Measurements from ENCODE around the gene THSD7A. TPM values are rescaled to one million over a fixed set of nuclear protein-coding genes. Genes with fewer than 3 reads are reported as not detected.
A peak's percentile ranks its signal among the peaks of the same experiment; 100 is the strongest.

The THSD7A gene
- total and polyA plus RNA-seq, 2 of the 4 experiments (the other 2 are of a cell fraction), result 0.02 to 0.18 TPM

DNA sequence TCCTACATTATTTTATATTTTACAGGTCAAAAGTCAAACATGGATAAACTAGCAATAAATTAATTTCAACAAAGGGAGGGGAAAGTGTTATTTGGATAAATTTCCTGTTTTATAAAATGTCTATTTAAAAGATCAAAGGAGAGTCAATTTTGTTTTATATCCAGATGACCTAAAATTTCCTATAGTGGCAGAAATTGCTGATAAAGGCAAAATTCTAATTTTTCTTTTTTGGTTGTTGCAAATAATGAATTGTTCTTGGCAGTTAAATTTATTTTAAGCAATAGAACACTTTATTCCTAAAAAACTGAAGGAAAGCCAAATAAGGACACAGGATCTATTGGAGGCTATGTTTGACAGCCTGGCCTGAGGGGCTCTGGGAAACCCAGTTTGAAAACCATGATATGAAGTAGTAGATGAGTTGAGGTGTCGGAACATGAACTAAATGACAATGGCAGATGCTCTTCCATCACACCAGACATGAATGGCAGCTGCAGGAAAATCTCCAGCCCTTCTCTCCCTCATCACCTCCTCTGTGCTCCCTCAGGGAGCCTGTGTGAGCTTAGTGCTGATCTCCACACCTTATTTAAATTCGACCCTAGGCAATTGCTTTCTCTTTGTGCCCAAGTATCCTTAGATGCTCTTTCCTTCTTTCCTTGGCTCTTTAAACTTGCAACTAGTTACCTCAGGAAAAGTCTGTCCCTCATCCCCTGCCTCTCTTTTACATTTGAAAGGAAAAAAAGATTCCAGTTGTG lies 395.0 kb downstream of the THSD7A start:
- in situ Hi-C loops (cut with MboI; ENCODE audit: low sequenced_read_pairs) (loop anchor here (25.0 kb wide), 3 partner anchors 625 to 1050 kb away; no protein-coding TSS in a partner anchor), dilution Hi-C loops (cut with HindIII; ENCODE audit: low sequenced_read_pairs, unreplicated experiment) (no loop called here), intact Hi-C loops (cut with micrococcal nuclease) (no loop called here)
- H3K4ac ChIP-seq (ENCODE audit: low read depth, low read length), result no peak overlapping the region
- H3K9ac ChIP-seq (ENCODE audit: low read depth, low read length), result no peak overlapping the region
- no peaks in the 10 kb centered on the region for H3K4me1 ChIP-seq (ENCODE audit: control insufficient read depth, insufficient read depth, low read length)
- ATAC-seq (ENCODE audit: low read depth), result no peak
- H3K14ac ChIP-seq (replicated peaks; ENCODE audit: low read depth, low read length), result no peak overlapping the region
- H2BK120ac ChIP-seq (ENCODE audit: low read depth, low read length), result no peak overlapping the region
- H4K8ac ChIP-seq (ENCODE audit: low read depth in 2 of 2, low read length in 2 of 2), result no peak overlapping the region
- no peaks in the 10 kb centered on the region for H3K9me3 ChIP-seq (ENCODE audit: control insufficient read depth, insufficient read depth, low read length)
- H3K4me3 ChIP-seq (ENCODE audit: insufficient read depth, low read depth, low read length), result no peak overlapping the region
- H3K4me2 ChIP-seq (ENCODE audit: low read depth, low read length), result no peak overlapping the region
- no peaks in the 10 kb centered on the region for H3K27me3 ChIP-seq (ENCODE audit: control insufficient read depth, insufficient read depth, low read length)
- no peaks in the 10 kb centered on the region for H3K9me1 ChIP-seq (ENCODE audit: insufficient read depth, low read length)
- BruUV-seq (replicated peaks), result no TSS peak
- no peak overlapping the region for H3K18ac ChIP-seq (ENCODE audit: low read depth, low read length)
- no CpG with 5 or more reads among the region's 2 CpGs for WGBS, 2 experiments (ENCODE audit: extremely low coverage in 2 of 2, insufficient read length in 1 of 2)
- no peak overlapping the region for H3K56ac ChIP-seq (ENCODE audit: extremely low read depth, insufficient read depth, low read length)
- no peaks in the 10 kb centered on the region for H3K36me3 ChIP-seq (ENCODE audit: control insufficient read depth, insufficient read depth, low read length)
- no peak for DNase-seq
- no peak overlapping the region for H2BK15ac ChIP-seq (ENCODE audit: low read depth, low read length)
- H3K23ac ChIP-seq (ENCODE audit: low read depth, low read length), result no peak overlapping the region
- no peaks in the 10 kb centered on the region for H3K79me1 ChIP-seq (ENCODE audit: low read depth in 1 of 2, low read length in 2 of 2)
- no peak overlapping the region for H3K27ac ChIP-seq (ENCODE audit: insufficient read depth, low read length)
- H2AK9ac ChIP-seq (replicated peaks; ENCODE audit: low read depth, low read length, poor library complexity), result no peak overlapping the region
- H2AK5ac ChIP-seq (ENCODE audit: low read depth, low read length), result no peak overlapping the region
- H4K91ac ChIP-seq (ENCODE audit: insufficient read depth, low read depth, low read length), result no peak overlapping the region
- CTCF ChIA-PET, result no interaction called here
- POLR2A ChIA-PET (ENCODE audit: unreplicated experiment), result no interaction called here
- no peak overlapping the region for H4K5ac ChIP-seq (ENCODE audit: low read depth, low read length)
- H2BK20ac ChIP-seq (ENCODE audit: low read depth, low read length), result no peak overlapping the region
- H2AFZ ChIP-seq (replicated peaks; ENCODE audit: low read length, poor library complexity), result no peak overlapping the region
- TF ChIP-seq MAFK (IDR thresholded peaks at IDR 0.05; ENCODE audit: low read depth, low read length), result peak; percentile 63
- TF ChIP-seq RAD21 (IDR thresholded peaks at IDR 0.05; ENCODE audit: low read length), result no peak
- H4K20me1 ChIP-seq (ENCODE audit: insufficient read depth, low read length), result no peaks in the 10 kb centered on the region
- no peak overlapping the region for H2BK5ac ChIP-seq (ENCODE audit: low read depth, low read length, poor library complexity, severe bottlenecking)

All from IMR-90 (cell line).